Sigmoid colon (tissue), 7 donors: ENCODE data around the gene OR7G2. TPM values are rescaled to one million over a fixed set of nuclear protein-coding genes. Genes with fewer than 3 reads are reported as not detected.
"Not testable (repeated sequence)": the region's sequence is repeated elsewhere in the genome, so short reads cannot be mapped to it uniquely, and the experiment has no call there.

Source experiments
- DNase-seq: peaks from one replicate; pipeline ENCODE4 v3.0.0-alpha.2; 2019
- H3K27ac ChIP-seq, 4 donors: fragments of 200-600 bp; sonication (generic); one replicate each; pipeline ENCODE4 v1.5.1; 2016 to 2019; ENCODE audit warnings: mild to moderate bottlenecking in 1 of 4
- H3K27me3 ChIP-seq, 3 donors: fragments of 200-600 bp; sonication (generic); one replicate each; pipeline ENCODE4 v1.5.1; 2019; ENCODE audit warnings: mild to moderate bottlenecking in 1 of 3
- H3K36me3 ChIP-seq, 4 donors: fragments of 200-600 bp; sonication (generic); one replicate each; pipeline ENCODE4 v1.5.1; 2016 to 2019
- H3K4me1 ChIP-seq, 4 donors: fragments of 200-600 bp; sonication (generic); one replicate each; pipeline ENCODE4 v1.5.1; 2017 to 2019
- H3K4me3 ChIP-seq, 4 donors: fragments of 200-600 bp; sonication (generic); one replicate each; pipeline ENCODE4 v1.5.1; 2017 to 2019; ENCODE audit warnings: mild to moderate bottlenecking in 2 of 4, moderate library complexity in 1 of 4
- H3K9me3 ChIP-seq, 4 donors: fragments of 200-600 bp in 3 of 4; sonication (generic) in 3 of 4; one replicate each; pipeline versions ENCODE4 v1.5.1 to v1.6.1; 2013 to 2019
- EP300 ChIP-seq, 4 donors: sonication (generic); formaldehyde crosslinking; IDR thresholded peaks; one replicate each; pipeline ENCODE4 v1.6.1; 2017; ENCODE audit warnings: antibody characterized with exemption in 4 of 4
- POLR2A ChIP-seq, 2 donors: fragments of 450-650 bp; IDR thresholded peaks; one replicate each; pipeline ENCODE4 v1.6.1; 2016; ENCODE audit warnings: antibody characterized with exemption in 2 of 2, mild to moderate bottlenecking in 2 of 2, moderate library complexity in 2 of 2
- POLR2AphosphoS5 ChIP-seq, 4 donors: sonication (generic); formaldehyde crosslinking; IDR thresholded peaks; one replicate each; pipeline ENCODE4 v1.6.1; 2017; ENCODE audit warnings: antibody characterized with exemption in 4 of 4
- WGBS, 2 donors: extraction: QIAGEN DNeasy Blood & Tissue Kit; methylation state at CpG; one replicate each; pipeline ENCODE4 v1.1.7; 2013; 5-methylcytosine and 5-hydroxymethylcytosine counted together
- intact Hi-C: fragments of 100-400 bp; cut with DNase I; formaldehyde crosslinking; loops from one replicate; pipeline ENCODE4 v1.15.1; 2023
- polyA plus RNA-seq, 3 donors: library from polyadenylated mRNA; stranded (reverse); fragments of 200-250 nt; gene quantifications; one replicate each; pipeline ENCODE4 v1.2.3, GENCODE V29; 2013
- total RNA-seq, 4 donors: library from RNA; depleted of rRNA; stranded (reverse); fragments of >200 nt; gene quantifications; one replicate each; pipeline ENCODE4 v1.1.0, GENCODE V29; 2016
- TF ChIP-seq, protein P1 (sequence below), 4 experiments: fragments of 450-650 bp in 3 of 4; fragments of 200-600 bp in 1 of 4; IDR thresholded peaks; one replicate each; pipeline ENCODE4 v1.5.1; 2016 to 2019; ENCODE audit warnings: antibody characterized with exemption in 4 of 4, mild to moderate bottlenecking in 3 of 4, moderate library complexity in 2 of 4
- donor health status: healthy with polysubstance abuse.
- donor health status: Bipolar disorder and iron deficiency.
- donor health status: healthy.

Gene OR7G2
- total and polyA plus RNA-seq, 7 donors: not detected

DNA sequence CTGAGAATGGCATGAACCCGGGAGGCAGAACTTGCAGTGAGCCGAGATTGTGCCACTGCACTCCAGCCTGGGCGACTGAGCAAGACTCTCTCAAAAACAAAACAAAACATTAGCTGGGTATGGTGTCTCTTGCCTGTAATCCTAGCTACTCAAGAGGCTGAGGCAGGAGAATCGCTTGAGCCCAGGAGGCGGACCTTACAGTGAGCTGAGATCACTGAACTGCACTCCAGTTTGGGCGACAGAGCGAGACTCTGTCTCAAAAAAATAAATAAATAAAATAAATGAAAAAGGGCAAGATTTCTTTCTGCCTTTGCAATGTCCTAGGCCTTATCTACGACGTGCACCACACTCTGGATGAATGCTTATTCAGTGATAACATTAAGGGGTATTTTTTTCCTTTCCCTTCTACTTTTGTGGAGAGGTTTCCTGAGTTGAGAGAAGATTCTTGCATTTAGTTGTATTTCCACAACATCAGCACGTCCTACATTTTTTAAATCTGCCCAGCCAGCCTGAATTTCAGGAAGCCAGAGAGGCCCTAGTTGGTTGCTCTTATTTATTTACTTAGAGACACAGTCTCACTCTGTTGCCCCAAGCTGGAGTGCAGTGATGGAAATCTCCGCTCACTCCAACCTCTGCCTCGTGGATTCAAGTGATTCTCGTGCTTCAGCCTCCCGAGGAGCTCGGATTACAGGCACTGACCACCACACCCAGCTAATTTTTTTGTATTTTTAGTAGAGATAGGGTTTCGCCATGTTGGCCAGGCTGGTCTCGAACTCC is 46.5 kb downstream of the OR7G2 start:
- no peaks in the 10 kb centered on the region for H3K27me3 ChIP-seq
- 74 to 75% methylated on average over 17 of the region's 17 CpGs for WGBS, 2 donors
- TF ChIP-seq EP300 (IDR thresholded peaks at IDR 0.05): no peak
- TF ChIP-seq POLR2AphosphoS5 (IDR thresholded peaks at IDR 0.05): no peak
- TF ChIP-seq, protein P1, sequence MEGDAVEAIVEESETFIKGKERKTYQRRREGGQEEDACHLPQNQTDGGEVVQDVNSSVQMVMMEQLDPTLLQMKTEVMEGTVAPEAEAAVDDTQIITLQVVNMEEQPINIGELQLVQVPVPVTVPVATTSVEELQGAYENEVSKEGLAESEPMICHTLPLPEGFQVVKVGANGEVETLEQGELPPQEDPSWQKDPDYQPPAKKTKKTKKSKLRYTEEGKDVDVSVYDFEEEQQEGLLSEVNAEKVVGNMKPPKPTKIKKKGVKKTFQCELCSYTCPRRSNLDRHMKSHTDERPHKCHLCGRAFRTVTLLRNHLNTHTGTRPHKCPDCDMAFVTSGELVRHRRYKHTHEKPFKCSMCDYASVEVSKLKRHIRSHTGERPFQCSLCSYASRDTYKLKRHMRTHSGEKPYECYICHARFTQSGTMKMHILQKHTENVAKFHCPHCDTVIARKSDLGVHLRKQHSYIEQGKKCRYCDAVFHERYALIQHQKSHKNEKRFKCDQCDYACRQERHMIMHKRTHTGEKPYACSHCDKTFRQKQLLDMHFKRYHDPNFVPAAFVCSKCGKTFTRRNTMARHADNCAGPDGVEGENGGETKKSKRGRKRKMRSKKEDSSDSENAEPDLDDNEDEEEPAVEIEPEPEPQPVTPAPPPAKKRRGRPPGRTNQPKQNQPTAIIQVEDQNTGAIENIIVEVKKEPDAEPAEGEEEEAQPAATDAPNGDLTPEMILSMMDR (IDR thresholded peaks at IDR 0.05): no peak
- no peak for TF ChIP-seq POLR2A (IDR thresholded peaks at IDR 0.05)
- H3K9me3 ChIP-seq: no peaks in the 10 kb centered on the region
- H3K27ac ChIP-seq: no peak overlapping the region
- intact Hi-C loops: no loop called here
- no peaks in the 10 kb centered on the region for H3K36me3 ChIP-seq
- DNase-seq: no peak
- no peak overlapping the region for H3K4me3 ChIP-seq
- H3K4me1 ChIP-seq: no peaks in the 10 kb centered on the region

DNA sequence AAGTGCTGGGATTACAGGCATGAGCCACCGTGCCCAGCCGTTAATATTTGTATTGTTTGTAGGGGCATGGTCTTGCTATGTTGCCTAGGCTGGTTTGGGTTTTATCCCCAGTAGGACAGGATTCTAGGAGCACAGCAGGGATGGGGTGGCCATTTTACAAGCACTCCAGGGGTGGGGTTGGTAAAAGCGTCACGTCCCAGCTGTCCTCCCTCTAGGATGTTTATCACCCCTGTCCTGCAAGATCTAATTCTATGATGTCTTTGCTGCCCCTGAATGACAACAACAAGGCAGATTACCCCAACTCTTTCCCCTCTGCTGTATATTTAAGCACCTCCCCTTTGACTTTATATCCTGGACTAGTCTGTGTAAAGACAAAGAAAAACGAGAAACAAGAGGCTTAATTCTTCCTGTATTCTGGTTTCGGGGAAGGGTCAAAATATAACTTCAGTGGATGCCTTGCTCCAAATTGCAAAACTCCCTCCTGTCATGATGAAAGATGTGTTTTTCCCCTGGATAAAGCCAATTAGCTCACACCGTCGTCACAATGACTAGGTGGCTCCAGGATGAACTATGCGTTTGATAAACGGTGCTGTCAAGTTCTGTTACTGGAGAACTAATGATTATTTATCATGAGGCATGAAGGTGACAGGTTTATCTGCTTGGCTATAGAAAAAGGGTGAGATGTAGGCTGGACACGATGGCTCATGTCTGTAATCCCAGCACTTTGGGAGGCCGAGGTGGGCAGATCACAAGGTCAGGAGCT is 48.2 kb downstream of the OR7G2 start:
- Histone ChIP-seq H3K27ac (peak overlapping the region in 1 of 4 donors; percentile 18), H3K36me3 (no peaks in the 10 kb centered on the region), H3K4me1 (no peaks in the 10 kb centered on the region), H3K9me3 (no peaks in the 10 kb centered on the region), H3K27me3 (no peaks in the 10 kb centered on the region), H3K4me3 (no peak overlapping the region)
- intact Hi-C loops: no loop called here
- DNase-seq: no peak
- WGBS, 2 donors: 63 to 66% methylated on average over 12 of the region's 12 CpGs
- TF ChIP-seq POLR2A (IDR thresholded peaks at IDR 0.05) (no peak), EP300 (IDR thresholded peaks at IDR 0.05) (peak in 2 of 4 donors; percentile 14 to 46), POLR2AphosphoS5 (IDR thresholded peaks at IDR 0.05) (peak in 3 of 4 donors; percentile 31 to 72 (median 49))

DNA sequence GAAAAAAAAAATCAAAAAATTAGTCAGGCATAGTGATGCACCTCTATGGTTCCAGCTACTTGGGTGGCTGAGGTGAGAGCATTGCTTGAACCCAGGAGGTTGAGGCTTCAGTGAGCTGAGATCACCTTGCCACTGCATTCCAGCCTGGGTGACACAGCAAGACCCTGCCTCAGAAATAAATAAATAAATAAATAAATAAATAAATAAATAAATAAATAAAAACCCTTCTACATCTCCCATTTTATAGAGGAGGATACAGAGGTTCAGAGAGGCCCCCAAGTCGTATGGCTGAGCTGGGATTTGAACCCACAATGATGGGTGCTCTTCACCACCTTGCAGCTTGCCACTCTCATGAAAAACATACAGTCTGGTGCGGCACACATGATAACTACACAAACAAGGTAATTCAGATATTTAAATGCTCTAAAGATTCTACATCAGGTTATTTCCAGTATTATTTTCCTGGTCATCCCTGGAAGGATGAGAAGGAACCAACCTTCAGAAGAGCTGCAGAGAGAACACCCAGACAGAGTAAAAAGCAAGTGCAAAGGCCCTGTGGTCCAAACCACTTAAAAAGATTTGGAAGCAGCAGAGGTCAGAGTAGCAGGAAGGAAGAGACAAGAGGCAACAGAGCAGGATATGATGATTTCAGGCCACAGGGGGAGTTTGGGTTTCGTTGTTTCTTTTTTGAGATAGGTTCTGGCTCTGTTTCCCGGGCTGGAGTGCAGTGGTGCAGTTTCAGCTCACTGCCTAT is 49.6 kb downstream of the OR7G2 start:
- 83 to 89% methylated on average over 4 of the region's 4 CpGs for WGBS, 2 donors
- TF ChIP-seq POLR2AphosphoS5 (IDR thresholded peaks at IDR 0.05): no peak
- TF ChIP-seq, protein P1 (IDR thresholded peaks at IDR 0.05): no peak
- no peak for TF ChIP-seq POLR2A (IDR thresholded peaks at IDR 0.05)
- no peak for TF ChIP-seq EP300 (IDR thresholded peaks at IDR 0.05)
- Histone ChIP-seq H3K36me3 (no peaks in the 10 kb centered on the region), H3K27ac (no peak overlapping the region), H3K4me3 (no peak overlapping the region), H3K4me1 (no peaks in the 10 kb centered on the region), H3K27me3 (no peaks in the 10 kb centered on the region), H3K9me3 (no peaks in the 10 kb centered on the region)
- intact Hi-C loops: no loop called here
- DNase-seq: no peak

DNA sequence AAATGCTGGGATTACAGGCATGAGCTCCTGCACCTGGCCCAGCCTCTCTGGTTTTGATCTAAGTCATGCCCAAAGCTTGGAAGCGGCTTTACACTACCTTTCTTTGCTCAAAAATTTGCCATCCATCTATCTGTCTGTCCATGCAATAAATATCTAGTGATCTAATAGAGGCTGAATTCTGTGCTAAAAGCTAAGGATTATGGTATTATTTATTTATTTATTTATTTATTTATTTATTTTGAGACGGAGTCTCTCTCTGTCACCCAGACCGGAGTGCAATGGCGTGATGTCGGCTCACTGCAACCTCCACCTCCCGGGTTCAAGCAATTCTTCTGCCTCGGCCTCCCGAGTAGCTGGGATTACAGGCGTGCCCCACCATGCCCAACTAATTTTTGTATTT is 51.1 kb downstream of the OR7G2 start:
- H3K4me1 ChIP-seq, H3K36me3 ChIP-seq, H3K4me3 ChIP-seq, intact Hi-C loops, H3K27me3 ChIP-seq, H3K9me3 ChIP-seq, DNase-seq, H3K27ac ChIP-seq: not testable (repeated sequence)
- 89 to 94% methylated on average over 9 of the region's 9 CpGs for WGBS, 2 donors

DNA sequence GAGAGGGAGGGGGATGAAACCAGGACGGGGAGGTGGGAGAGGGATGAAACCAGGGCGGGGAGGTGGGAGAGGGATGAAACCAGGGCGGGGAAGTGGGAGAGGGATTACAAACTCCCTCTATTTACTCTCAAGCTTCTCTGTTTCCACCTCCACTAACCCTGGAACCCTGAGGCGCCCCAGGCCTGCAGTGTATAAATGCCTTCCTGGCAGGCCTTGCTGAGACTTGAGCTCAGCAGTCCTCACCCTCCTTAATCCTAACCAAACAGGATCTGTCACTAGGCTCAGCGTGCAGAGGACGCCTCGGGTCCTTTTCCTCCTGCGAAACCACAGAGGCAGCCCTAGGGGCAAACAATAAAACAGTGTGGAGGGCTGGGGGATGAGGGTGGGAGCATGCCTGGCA is 52.5 kb downstream of the OR7G2 start:
- Histone ChIP-seq H3K27me3 (no peaks in the 10 kb centered on the region), H3K36me3 (no peaks in the 10 kb centered on the region), H3K27ac (no peak overlapping the region), H3K4me1 (no peaks in the 10 kb centered on the region), H3K4me3 (no peak overlapping the region), H3K9me3 (no peaks in the 10 kb centered on the region)
- WGBS, 2 donors: 38 to 66% methylated on average over 8 of the region's 8 CpGs
- intact Hi-C loops: no loop called here
- TF ChIP-seq POLR2AphosphoS5 (IDR thresholded peaks at IDR 0.05) (no peak), POLR2A (IDR thresholded peaks at IDR 0.05) (no peak), EP300 (IDR thresholded peaks at IDR 0.05) (no peak)
- TF ChIP-seq, protein P1 (IDR thresholded peaks at IDR 0.05): no peak
- no peak for DNase-seq
